H1 (cell line): ENCODE data around the gene PBX2. TPM values are rescaled to one million over a fixed set of nuclear protein-coding genes. Genes with fewer than 3 reads are reported as not detected.

Source experiments
- CHD7 ChIP-seq: fragments of 300-600 bp; sonication (generic); IDR thresholded peaks from 2 replicates; pipeline ENCODE4 v1.7.1; 2012; ENCODE audit warnings: low read length, moderate library complexity, mild to moderate bottlenecking, inconsistent platforms; ENCODE audit not compliant: insufficient replicate concordance
- polyA plus RNA-seq, 7 experiments: library from polyadenylated mRNA; depleted of rRNA in 3 of 7; stranded (reverse) in 5 of 7; unstranded in 2 of 7; fragments of >200 nt in 5 of 7; fragments of 200-250 nt in 2 of 7; gene quantifications; 1 replicate in 5 of 7; 2 replicates in 1 of 7; 4 replicates in 1 of 7; pipeline versions ENCODE4 v1.2.1 to v1.2.3, GENCODE V29; 2011 to 2013; ENCODE audit warnings: missing spikeins in 2 of 7, mixed read lengths in 2 of 7
- total RNA-seq: library from RNA; stranded (reverse); fragmentation: NEBNext Ultra II Directional; extraction: Animal tissue kit (Norgen Biotek cat#: 25700); gene quantifications from 2 replicates; pipeline ENCODE4 v1.2.1, GENCODE V29; 2021

Gene PBX2
- total and polyA plus RNA-seq, 2 of the 8 experiments (the other 6 are each of a cell fraction or from before 2014, with no cell fraction given): 102 to 130 TPM

GRCh38 chr6:32168350-32168749, 21.7 kb downstream of the PBX2 start (continued):
- TF ChIP-seq CHD7: no peak
